DND-41 (cell line): Measurements from ENCODE around the gene CASP12.

Experiments used
- CTCF ChIP-seq: IDR thresholded peaks from 2 replicates; pipeline ENCODE4 v1.5.1; 2012; ENCODE audit warnings: borderline replicate concordance, low read length, moderate library complexity, mild to moderate bottlenecking; ENCODE audit not compliant: poor library complexity, severe bottlenecking; ENCODE audit errors: extremely low read depth
- EZH2 ChIP-seq: IDR thresholded peaks from 3 replicates; pipeline ENCODE4 v1.6.1; 2012; ENCODE audit warnings: borderline replicate concordance, low read depth, mild to moderate bottlenecking, moderate library complexity, low read length, inconsistent platforms; ENCODE audit not compliant: severe bottlenecking

GRCh38 chr11:104893876-104894275, 4.4 kb downstream of the CASP12 start:
- TF ChIP-seq EZH2, result no peak
- TF ChIP-seq CTCF, result no peak
